CD14-positive monocyte (primary cell): ENCODE data around the gene SCMH1. TPM values are rescaled to one million over a fixed set of nuclear protein-coding genes. Genes with fewer than 3 reads are reported as not detected.

Source experiments
- DNase-seq, 3 donors: peaks; one replicate each; pipeline ENCODE4 v3.0.0-alpha.2; 2011 to 2022
- H2AFZ ChIP-seq: 2 replicates; pipeline ENCODE4 v1.6.0; 2012; ENCODE audit warnings: mild to moderate bottlenecking, low read depth, low read length, inconsistent platforms; ENCODE audit not compliant: insufficient read depth, poor library complexity, severe bottlenecking
- H3K27ac ChIP-seq, 2 donors: 1 replicate in 1 of 2; 2 replicates in 1 of 2; pipeline ENCODE4 v1.5.1; 2012 to 2013; ENCODE audit warnings: low read length in 2 of 2, control low read depth in 1 of 2, inconsistent platforms in 1 of 2, low read depth in 1 of 2, mild to moderate bottlenecking in 1 of 2
- H3K27me3 ChIP-seq, 2 donors: one replicate each; pipeline versions ENCODE4 v1.6.0 to v1.6.1; 2011 to 2013; ENCODE audit warnings: low read length in 2 of 2; ENCODE audit not compliant: control insufficient read depth in 2 of 2, insufficient read depth in 2 of 2
- H3K36me3 ChIP-seq, 2 donors: replicated peaks in 1 of 2; 1 replicate in 1 of 2; 2 replicates in 1 of 2; pipeline versions ENCODE4 v1.5.1 to v1.6.1; 2012 to 2013; ENCODE audit warnings: low read length in 2 of 2, control low read depth in 1 of 2, inconsistent platforms in 1 of 2, mild to moderate bottlenecking in 1 of 2; ENCODE audit not compliant: insufficient read depth in 2 of 2, control insufficient read depth in 1 of 2
- H3K4me1 ChIP-seq, 2 donors: 1 replicate in 1 of 2; 2 replicates in 1 of 2; pipeline versions ENCODE4 v1.5.1 to v1.6.1; 2012 to 2013; ENCODE audit warnings: low read length in 2 of 2, control low read depth in 1 of 2, inconsistent platforms in 1 of 2, mild to moderate bottlenecking in 1 of 2, moderate library complexity in 1 of 2; ENCODE audit not compliant: insufficient read depth in 2 of 2, control insufficient read depth in 1 of 2
- H3K4me2 ChIP-seq: replicated peaks from 2 replicates; pipeline ENCODE3; 2012; ENCODE audit warnings: low read length, moderate library complexity, mild to moderate bottlenecking; ENCODE audit not compliant: poor library complexity, severe bottlenecking; ENCODE audit errors: extremely low read depth
- H3K4me3 ChIP-seq, 3 experiments: fragments of 200-600 bp in 1 of 3; sonication (generic) in 1 of 3; replicated peaks in 1 of 3; 1 replicate in 2 of 3; 2 replicates in 1 of 3; pipeline ENCODE4 v1.5.1; 2011 to 2013; ENCODE audit warnings: low read length in 3 of 3, mild to moderate bottlenecking in 3 of 3, control low read depth in 2 of 3, low read depth in 2 of 3, inconsistent platforms in 1 of 3, moderate library complexity in 1 of 3
- H3K79me2 ChIP-seq: 2 replicates; pipeline ENCODE4 v1.6.0; 2012; ENCODE audit warnings: mild to moderate bottlenecking, control low read depth, inconsistent platforms, low read length, moderate library complexity; ENCODE audit not compliant: insufficient read depth
- H3K9ac ChIP-seq: 2 replicates; pipeline ENCODE4 v1.6.0; 2017; ENCODE audit warnings: low read length, mild to moderate bottlenecking; ENCODE audit not compliant: insufficient read depth, poor library complexity, severe bottlenecking
- H3K9me3 ChIP-seq, 2 donors: replicated peaks in 1 of 2; 1 replicate in 1 of 2; 2 replicates in 1 of 2; pipeline versions ENCODE4 v1.5.1 to v1.6.1; 2012 to 2013; ENCODE audit warnings: low read length in 2 of 2, control low read depth in 1 of 2; ENCODE audit not compliant: control insufficient read depth in 1 of 2, insufficient read depth in 1 of 2
- H4K20me1 ChIP-seq: 2 replicates; pipeline ENCODE4 v1.6.0; 2012; ENCODE audit warnings: mild to moderate bottlenecking, low read length, control low read depth, moderate library complexity; ENCODE audit not compliant: insufficient read depth
- H3K27ac Mint-ChIP-seq, 7 donors: one replicate each; pipeline ENCODE4 v1.8.0; 2020; ENCODE audit warnings: mild to moderate bottlenecking in 7 of 7, mixed read lengths in 7 of 7, moderate library complexity in 6 of 7, inconsistent platforms in 2 of 7
- H3K27me3 Mint-ChIP-seq, 3 donors: one replicate each; pipeline ENCODE4 v1.8.0; 2021 to 2022; ENCODE audit warnings: low read depth in 3 of 3, mild to moderate bottlenecking in 3 of 3, mixed read lengths in 3 of 3, moderate library complexity in 3 of 3, inconsistent platforms in 1 of 3
- H3K36me3 Mint-ChIP-seq, 2 donors: one replicate each; pipeline ENCODE4 v1.8.0; 2020; ENCODE audit warnings: mixed read lengths in 2 of 2, inconsistent platforms in 1 of 2, mild to moderate bottlenecking in 1 of 2
- H3K4me1 Mint-ChIP-seq: one replicate; pipeline ENCODE4 v1.8.0; 2020; ENCODE audit warnings: mild to moderate bottlenecking, mixed read lengths
- H3K4me3 Mint-ChIP-seq, 2 donors: one replicate each; pipeline ENCODE4 v1.8.0; 2020; ENCODE audit warnings: mild to moderate bottlenecking in 2 of 2, mixed read lengths in 2 of 2, moderate library complexity in 1 of 2
- H3K9me3 Mint-ChIP-seq, 7 donors: one replicate each; pipeline ENCODE4 v1.8.0; 2020 to 2022; ENCODE audit warnings: mixed read lengths in 7 of 7, mild to moderate bottlenecking in 6 of 7, moderate library complexity in 6 of 7, inconsistent platforms in 2 of 7
- WGBS: methylation state at CpG from one replicate; pipeline ENCODE4 v1.1.5; 2013; ENCODE audit warnings: missing lambda C conversion rate; ENCODE audit not compliant: insufficient coverage; 5-methylcytosine and 5-hydroxymethylcytosine counted together
- intact Hi-C, 2 donors: fragments of 100-400 bp; cut with micrococcal nuclease; formaldehyde crosslinking; loops; one replicate each; pipeline versions ENCODE4 v1.15.0 to v1.15.1; 2023
- polyA plus RNA-seq, 3 donors: library from polyadenylated mRNA; depleted of rRNA in 1 of 3; unstranded in 2 of 3; stranded (reverse) in 1 of 3; fragments of 300-500 nt in 2 of 3; fragments of >200 nt in 1 of 3; fragmentation: Illumina TruSeq in 2 of 3; gene quantifications; 1 replicate in 2 of 3; 2 replicates in 1 of 3; pipeline ENCODE4 v1.2.3, GENCODE V29; 2012 to 2021
- TF ChIP-seq, protein P1 (sequence below): fragments of 200-600 bp; IDR thresholded peaks from one replicate; pipeline ENCODE4 v1.8.0; 2022; ENCODE audit warnings: antibody characterized with exemption, mild to moderate bottlenecking

Gene SCMH1
- polyA plus RNA-seq, 3 donors = 0.66 to 12.7 (median 0.74) TPM

DNA sequence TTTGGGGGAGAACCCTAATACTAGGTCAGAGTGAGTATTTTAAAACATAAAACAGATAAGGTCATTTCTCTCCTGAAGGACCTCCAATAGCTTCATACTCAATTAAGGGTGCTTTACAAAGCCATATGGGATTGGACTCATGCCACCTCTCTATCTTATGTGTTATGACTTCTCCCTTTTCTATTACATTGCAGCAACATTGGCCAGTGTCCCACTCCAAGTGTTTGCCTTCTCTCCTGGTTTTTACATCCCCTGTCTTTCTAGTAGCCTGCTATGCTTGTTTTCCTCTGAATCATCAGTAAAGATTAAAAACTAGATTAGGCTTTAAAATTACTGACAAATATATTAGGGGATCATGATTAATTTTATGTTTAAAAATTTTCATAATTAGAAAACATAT lies 66.6 kb downstream of the SCMH1 start:
- peaks cover 22 to 46% of the 10 kb centered on the region in 2 donors for H3K36me3 Mint-ChIP-seq
- peaks cover 0 to 10% of the 10 kb centered on the region in 2 donors for H3K4me1 ChIP-seq

DNA sequence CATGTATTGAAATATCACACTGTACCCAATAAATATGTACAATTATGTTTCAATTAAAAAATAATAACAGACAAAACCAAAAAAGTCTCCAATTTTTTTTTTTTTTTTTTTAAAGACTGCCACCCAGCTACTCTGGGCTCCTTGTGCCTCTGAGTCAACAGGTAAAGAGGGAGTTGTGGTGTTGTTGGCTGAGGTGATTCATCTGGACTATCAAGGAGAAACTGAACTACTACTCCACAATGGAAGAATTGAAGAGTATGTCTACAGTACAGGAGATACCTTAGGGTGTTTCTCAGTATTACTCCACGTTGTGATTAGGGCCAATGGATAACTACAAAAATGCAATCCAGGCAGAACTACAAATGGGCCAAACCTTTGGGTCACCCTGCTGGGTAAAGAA lies 67.9 kb downstream of the SCMH1 start:
- TF ChIP-seq, protein P1, sequence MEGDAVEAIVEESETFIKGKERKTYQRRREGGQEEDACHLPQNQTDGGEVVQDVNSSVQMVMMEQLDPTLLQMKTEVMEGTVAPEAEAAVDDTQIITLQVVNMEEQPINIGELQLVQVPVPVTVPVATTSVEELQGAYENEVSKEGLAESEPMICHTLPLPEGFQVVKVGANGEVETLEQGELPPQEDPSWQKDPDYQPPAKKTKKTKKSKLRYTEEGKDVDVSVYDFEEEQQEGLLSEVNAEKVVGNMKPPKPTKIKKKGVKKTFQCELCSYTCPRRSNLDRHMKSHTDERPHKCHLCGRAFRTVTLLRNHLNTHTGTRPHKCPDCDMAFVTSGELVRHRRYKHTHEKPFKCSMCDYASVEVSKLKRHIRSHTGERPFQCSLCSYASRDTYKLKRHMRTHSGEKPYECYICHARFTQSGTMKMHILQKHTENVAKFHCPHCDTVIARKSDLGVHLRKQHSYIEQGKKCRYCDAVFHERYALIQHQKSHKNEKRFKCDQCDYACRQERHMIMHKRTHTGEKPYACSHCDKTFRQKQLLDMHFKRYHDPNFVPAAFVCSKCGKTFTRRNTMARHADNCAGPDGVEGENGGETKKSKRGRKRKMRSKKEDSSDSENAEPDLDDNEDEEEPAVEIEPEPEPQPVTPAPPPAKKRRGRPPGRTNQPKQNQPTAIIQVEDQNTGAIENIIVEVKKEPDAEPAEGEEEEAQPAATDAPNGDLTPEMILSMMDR = no peak
- peaks cover 21 to 39% (median 28%) of the 10 kb centered on the region in 7 donors for H3K9me3 Mint-ChIP-seq
- H3K4me3 ChIP-seq = no peak overlapping the region
- H3K4me3 Mint-ChIP-seq = no peak overlapping the region
- H3K9me3 ChIP-seq = peaks cover 5 to 15% of the 10 kb centered on the region in 2 donors
- H3K4me1 ChIP-seq = peaks cover 0 to 10% of the 10 kb centered on the region in 2 donors
- H3K27me3 Mint-ChIP-seq = peaks cover 0 to 2% (median 2%) of the 10 kb centered on the region in 3 donors
- H3K36me3 ChIP-seq = peaks cover 0 to 14% of the 10 kb centered on the region in 2 donors
- H3K4me1 Mint-ChIP-seq = peaks cover 5% of the 10 kb centered on the region
- H3K79me2 ChIP-seq = no peaks in the 10 kb centered on the region
- H3K36me3 Mint-ChIP-seq = peaks cover 27 to 49% of the 10 kb centered on the region in 2 donors
- no peak overlapping the region for H3K4me2 ChIP-seq
- H4K20me1 ChIP-seq = no peaks in the 10 kb centered on the region
- intact Hi-C loops = no loop called here
- H3K27me3 ChIP-seq = no peaks in the 10 kb centered on the region
- no peak overlapping the region for H3K27ac Mint-ChIP-seq
- no peak for DNase-seq
- no peak overlapping the region for H2AFZ ChIP-seq
- no peak overlapping the region for H3K9ac ChIP-seq
- 100% methylated on average over 1 of the region's 1 CpG for WGBS
- H3K27ac ChIP-seq = no peak overlapping the region

More for the DNA sequence above, 66.6 kb downstream of the SCMH1 start:
- Mint-ChIP-seq H3K4me1 (peaks cover 5% of the 10 kb centered on the region), H3K27me3 (peaks cover 0 to 2% (median under 1%) of the 10 kb centered on the region in 3 donors), H3K27ac (no peak overlapping the region), H3K4me3 (no peak overlapping the region), H3K9me3 (peaks cover 19 to 35% (median 26%) of the 10 kb centered on the region in 7 donors)
- Histone ChIP-seq H3K27me3 (no peaks in the 10 kb centered on the region), H3K9me3 (peaks cover 0 to 7% of the 10 kb centered on the region in 2 donors), H3K4me2 (no peak overlapping the region), H3K79me2 (no peaks in the 10 kb centered on the region), H3K36me3 (peaks cover 0 to 7% of the 10 kb centered on the region in 2 donors), H2AFZ (no peak overlapping the region), H3K4me3 (no peak overlapping the region), H3K27ac (no peak overlapping the region), H4K20me1 (no peaks in the 10 kb centered on the region), H3K9ac (no peak overlapping the region)
- intact Hi-C loops = no loop called here
- no peak for DNase-seq
- TF ChIP-seq, protein P1 = no peak
